IMR-90 (cell line): ENCODE measurements around the gene PJA2.

Source experiments
- POLR2A ChIP-seq: IDR thresholded peaks from 2 replicates; pipeline ENCODE4 v1.6.1; 2012; ENCODE audit warnings: mild to moderate bottlenecking, low read depth, low read length
- RAD21 ChIP-seq: IDR thresholded peaks from 2 replicates; pipeline ENCODE4 v1.6.1; 2012; ENCODE audit warnings: low read length, improper control_type of control experiment
- RCOR1 ChIP-seq: IDR thresholded peaks from 2 replicates; pipeline ENCODE4 v1.6.1; 2012; ENCODE audit warnings: mild to moderate bottlenecking, low read length, improper control_type of control experiment; ENCODE audit not compliant: insufficient replicate concordance
- TF ChIP-seq, protein P1 (sequence below): conservative IDR thresholded peaks from 2 replicates; pipeline ENCODE4 v1.5.1; 2012; ENCODE audit warnings: mild to moderate bottlenecking, low read depth, low read length, improper control_type of control experiment

DNA sequence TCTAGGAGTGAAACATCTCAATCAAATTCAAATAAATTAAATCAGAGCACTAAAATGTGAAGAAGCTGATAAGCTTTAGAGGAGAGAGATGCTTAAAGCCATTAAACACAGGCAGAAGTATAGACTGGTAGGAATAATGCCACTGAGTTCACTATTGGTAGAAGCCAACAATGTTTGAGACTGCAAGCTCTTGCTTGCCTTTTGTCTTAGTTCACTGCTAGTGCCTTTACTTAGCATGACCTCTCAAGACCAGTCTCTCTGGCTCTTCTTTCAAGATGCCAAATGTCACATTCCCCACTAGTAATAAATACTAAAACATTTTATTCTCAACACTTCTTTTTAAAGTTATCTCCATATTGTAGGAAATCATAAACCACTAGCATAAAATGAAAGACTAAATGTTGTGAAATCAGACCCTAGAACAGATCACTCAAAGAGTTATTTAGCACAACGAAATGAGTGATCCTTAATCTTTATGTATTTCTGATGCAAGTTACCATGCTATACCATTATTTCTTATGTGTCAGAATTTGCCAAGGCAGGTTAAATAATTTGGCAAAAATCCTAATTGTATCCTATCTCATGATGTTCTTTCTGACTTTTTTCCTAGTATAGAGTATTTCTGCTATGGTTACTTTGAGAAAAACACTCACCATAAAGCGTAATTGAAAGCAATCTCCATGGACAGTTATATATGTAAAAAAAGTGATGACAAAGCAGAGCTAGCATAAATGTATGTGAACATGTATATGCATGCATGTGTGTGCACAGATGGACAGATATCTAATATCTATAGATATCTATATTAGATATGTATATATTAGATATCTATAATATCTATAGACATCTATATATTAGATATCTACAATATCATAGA lies 57.5 kb downstream of the PJA2 start:
- TF ChIP-seq RAD21 (no peak), RCOR1 (no peak), POLR2A (no peak)
- TF ChIP-seq, protein P1, sequence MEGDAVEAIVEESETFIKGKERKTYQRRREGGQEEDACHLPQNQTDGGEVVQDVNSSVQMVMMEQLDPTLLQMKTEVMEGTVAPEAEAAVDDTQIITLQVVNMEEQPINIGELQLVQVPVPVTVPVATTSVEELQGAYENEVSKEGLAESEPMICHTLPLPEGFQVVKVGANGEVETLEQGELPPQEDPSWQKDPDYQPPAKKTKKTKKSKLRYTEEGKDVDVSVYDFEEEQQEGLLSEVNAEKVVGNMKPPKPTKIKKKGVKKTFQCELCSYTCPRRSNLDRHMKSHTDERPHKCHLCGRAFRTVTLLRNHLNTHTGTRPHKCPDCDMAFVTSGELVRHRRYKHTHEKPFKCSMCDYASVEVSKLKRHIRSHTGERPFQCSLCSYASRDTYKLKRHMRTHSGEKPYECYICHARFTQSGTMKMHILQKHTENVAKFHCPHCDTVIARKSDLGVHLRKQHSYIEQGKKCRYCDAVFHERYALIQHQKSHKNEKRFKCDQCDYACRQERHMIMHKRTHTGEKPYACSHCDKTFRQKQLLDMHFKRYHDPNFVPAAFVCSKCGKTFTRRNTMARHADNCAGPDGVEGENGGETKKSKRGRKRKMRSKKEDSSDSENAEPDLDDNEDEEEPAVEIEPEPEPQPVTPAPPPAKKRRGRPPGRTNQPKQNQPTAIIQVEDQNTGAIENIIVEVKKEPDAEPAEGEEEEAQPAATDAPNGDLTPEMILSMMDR, result no peak
